HG02840 (cell line): ENCODE data around the gene POM121C.
"Not testable (repeated sequence)": the region's sequence is repeated elsewhere in the genome, so short reads cannot be mapped to it uniquely, and the experiment has no call there.

Source experiments
- ATAC-seq: cut with Tn5 transposase; IDR thresholded peaks from one replicate; pipeline ENCODE4 v1.9.1; 2021; ENCODE audit warnings: mild to moderate bottlenecking, moderate library complexity, moderate number of reproducible peaks; ENCODE audit not compliant: unreplicated experiment, low FRiP score

The POM121C gene

GRCh38 chr7:75397865-75398264, 88.2 kb downstream of the POM121C start:
- not testable (repeated sequence) for ATAC-seq

- not testable (repeated sequence) for ATAC-seq
Observed at GRCh38 chr7:75395329-75395728, 90.8 kb downstream of the POM121C start, which contains the start of gene TRIM73. TSS of gene TRIM73 (plus strand) at chr7:75395629. CDS start at chr7:75398934, 3,305 bp downstream.

- ATAC-seq = not testable (repeated sequence)
Observed at GRCh38 chr7:75393194-75393593, 92.9 kb downstream of the POM121C start.

GRCh38 chr7:75374519-75375317, 111.4 kb downstream of the POM121C start:
- not testable (repeated sequence) for ATAC-seq

GRCh38 chr7:75374144-75374518, 112.0 kb downstream of the POM121C start:
- ATAC-seq = not testable (repeated sequence)

- ATAC-seq = not testable (repeated sequence)
Observed at GRCh38 chr7:75367313-75367712, 118.8 kb downstream of the POM121C start.
